GOT3 (cell line): ENCODE results near the gene VSIG8.

Source experiments
- DNase-seq: peaks from one replicate; lab custom pipeline; 2025; ENCODE audit warnings: mixed read lengths; lab: John Stamatoyannopoulos, UW

Gene VSIG8

GRCh38 chr1:159829273-159829634 lies 33.2 kb downstream of the VSIG8 start:
- no peak for DNase-seq

GRCh38 chr1:159828581-159829272 lies 33.7 kb downstream of the VSIG8 start:
- DNase-seq: no peak

GRCh38 chr1:159828176-159828575 lies 34.3 kb downstream of the VSIG8 start:
- no peak for DNase-seq

- DNase-seq: no peak
Observed at GRCh38 chr1:159827549-159827948, 34.9 kb downstream of the VSIG8 start.

DNA sequence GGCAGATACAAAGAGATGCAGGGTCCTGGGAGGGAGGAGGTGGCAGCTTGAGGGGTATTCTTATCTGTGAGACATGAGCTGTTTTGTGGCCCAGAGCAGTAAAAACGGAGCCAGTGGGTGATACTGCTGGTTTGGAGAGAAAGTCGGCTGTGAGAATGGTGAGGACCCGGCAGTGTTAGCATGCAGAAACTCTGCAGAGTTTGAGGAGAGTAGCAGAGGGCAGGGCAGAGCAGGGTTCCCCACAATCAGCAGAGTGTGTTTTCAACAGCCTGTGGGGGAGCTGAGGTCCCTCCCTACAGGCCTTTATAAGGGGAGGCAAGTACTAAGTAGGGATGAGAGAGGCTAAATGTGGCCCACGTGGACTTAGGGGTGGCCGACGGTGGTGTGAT lies 35.4 kb downstream of the VSIG8 start:
- no peak for DNase-seq

DNA sequence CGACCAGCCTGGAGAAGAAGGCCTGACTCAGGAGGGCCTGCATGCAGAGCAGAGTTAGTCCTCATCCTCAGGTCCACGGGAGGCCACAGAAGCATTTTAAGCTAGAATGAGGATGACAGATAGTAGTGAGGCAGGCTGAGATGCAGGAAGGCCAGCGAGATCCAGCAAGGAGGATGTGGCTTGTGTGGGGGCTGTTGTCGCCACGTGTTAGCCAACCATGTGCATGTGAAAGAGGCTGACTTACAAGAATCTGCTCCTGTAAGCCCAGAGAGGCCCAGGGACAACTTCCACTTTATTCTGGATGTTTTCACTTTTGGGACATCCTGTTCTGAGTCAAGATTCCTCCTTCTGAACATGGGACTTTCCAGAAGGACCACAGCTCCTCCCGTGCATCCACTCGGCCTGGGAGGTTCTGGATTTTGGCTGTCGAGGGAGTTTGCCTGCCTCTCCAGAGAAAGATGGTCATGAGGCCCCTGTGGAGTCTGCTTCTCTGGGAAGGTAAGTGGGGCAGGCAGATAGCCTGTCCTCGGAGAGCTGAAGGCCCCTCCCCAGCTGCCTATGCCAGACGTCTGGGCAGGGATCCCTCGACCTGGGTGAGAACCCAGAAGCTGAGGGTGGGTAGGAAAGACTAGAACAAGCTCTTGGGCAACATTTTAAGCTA lies 35.9 kb downstream of the VSIG8 start, which contains the start of gene SLAMF8:
Gene SLAMF8, plus strand, starts transcription at position 433 of the 661 bp plus-strand sequence. Its CDS starts 26 bp downstream, at position 459.
- no peak for DNase-seq

- DNase-seq: no peak
Observed at GRCh38 chr1:159825564-159825963, 36.9 kb downstream of the VSIG8 start.

DNA sequence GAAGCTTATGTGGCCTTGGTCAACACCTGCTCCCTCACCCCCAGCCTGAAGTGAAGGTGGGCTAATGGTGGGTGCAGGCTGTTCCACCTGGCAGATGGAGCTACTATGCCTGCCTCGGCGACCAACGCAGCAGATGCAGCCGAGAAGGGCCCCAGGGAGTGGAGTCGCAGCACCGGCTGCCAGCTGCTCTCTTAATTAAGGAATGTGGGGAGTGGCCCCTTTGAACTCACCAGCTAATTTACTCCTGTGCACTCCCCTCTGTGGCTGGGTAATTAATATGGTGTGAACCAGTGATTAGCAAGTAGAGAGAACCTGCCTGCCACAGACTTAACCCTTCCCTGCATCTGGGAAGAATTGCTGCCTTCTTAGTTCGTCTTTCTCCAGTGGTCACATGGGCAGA lies 39.1 kb downstream of the VSIG8 start:
- no peak for DNase-seq

DNA sequence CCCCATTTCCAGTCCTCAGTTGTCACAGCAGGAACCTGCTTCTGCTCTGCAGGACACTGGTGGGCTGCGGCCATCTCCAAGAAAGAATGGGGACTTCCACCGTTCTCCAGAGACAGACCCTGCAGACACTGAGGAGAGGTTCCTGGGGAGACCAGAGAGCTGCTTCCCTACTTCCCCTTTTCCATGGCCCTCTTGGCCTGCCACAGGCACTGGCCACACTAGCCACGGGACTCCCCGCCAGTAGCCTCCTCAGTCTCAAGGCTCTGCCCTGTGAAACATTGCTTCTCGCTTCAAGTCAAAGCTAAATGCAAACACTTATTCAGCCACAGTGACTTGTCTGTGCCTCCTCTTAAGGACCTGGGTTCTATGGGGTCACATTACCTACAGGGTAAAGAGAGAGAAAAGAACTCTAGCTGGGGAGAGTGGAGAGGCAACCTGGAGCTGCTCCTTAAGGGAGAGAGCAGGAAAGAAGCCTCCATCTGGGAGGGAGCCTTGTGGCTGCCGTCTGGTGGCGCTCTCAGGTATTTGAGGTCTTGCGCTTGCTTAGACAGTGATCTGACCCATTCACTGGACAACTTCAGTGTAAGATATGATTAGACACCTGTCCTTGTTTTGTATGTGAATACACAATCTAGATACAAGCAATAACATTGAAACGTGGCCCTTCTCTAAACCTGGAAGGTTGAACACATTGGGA lies 41.1 kb downstream of the VSIG8 start:
- DNase-seq: no peak

- no peak for DNase-seq
Observed at GRCh38 chr1:159817276-159818041, 45.0 kb downstream of the VSIG8 start.

DNA sequence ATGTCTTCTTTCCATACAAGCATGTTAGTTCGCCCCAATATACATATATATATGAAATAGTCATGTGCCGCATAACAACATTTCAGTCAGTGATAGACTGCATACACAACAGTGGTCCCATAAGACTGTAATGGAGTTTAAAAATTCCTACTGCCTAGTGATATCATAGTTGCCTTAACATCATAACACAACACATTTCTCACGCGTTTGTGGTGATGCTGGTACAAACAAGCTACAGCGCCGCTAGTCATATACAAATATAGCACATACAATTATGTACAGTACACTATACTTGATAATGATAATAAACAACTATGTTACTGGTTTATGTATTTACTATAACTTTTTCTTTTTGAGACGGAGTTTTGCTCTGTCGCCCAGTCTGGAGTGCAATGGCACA lies 46.5 kb downstream of the VSIG8 start:
- DNase-seq: no peak

- no peak for DNase-seq
Observed at GRCh38 chr1:159804924-159805323, 57.5 kb downstream of the VSIG8 start.
